ENCODE data around the gene LAX1.

DNA sequence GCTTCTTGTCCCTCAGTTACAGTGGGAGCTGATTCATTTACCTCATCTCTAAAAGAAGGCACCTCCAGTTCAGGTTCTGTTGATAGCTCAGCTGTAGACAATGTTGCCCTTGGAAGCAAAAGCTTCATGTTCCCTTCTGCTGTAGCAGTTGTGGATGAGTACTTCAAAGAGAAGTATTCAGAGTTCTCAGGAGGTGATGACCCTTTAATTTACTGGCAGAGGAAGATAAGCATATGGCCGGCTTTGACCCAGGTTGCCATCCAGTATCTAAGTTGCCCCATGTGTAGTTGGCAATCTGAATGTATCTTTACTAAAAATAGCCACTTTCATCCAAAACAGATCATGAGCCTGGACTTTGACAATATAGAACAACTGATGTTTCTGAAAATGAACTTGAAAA lies 35.0 kb downstream of the LAX1 start:
- TF ChIP-seq, protein P1, sequence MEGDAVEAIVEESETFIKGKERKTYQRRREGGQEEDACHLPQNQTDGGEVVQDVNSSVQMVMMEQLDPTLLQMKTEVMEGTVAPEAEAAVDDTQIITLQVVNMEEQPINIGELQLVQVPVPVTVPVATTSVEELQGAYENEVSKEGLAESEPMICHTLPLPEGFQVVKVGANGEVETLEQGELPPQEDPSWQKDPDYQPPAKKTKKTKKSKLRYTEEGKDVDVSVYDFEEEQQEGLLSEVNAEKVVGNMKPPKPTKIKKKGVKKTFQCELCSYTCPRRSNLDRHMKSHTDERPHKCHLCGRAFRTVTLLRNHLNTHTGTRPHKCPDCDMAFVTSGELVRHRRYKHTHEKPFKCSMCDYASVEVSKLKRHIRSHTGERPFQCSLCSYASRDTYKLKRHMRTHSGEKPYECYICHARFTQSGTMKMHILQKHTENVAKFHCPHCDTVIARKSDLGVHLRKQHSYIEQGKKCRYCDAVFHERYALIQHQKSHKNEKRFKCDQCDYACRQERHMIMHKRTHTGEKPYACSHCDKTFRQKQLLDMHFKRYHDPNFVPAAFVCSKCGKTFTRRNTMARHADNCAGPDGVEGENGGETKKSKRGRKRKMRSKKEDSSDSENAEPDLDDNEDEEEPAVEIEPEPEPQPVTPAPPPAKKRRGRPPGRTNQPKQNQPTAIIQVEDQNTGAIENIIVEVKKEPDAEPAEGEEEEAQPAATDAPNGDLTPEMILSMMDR (conservative IDR thresholded peaks at IDR 0.05; ENCODE audit: low read depth, low read length): no peak
- no peak for TF ChIP-seq POLR2A (IDR thresholded peaks at IDR 0.05; ENCODE audit: low read depth, low read length)
- TF ChIP-seq SMC3 (IDR thresholded peaks at IDR 0.05; ENCODE audit: low read depth, low read length): no peak
- TF ChIP-seq, protein P2, sequence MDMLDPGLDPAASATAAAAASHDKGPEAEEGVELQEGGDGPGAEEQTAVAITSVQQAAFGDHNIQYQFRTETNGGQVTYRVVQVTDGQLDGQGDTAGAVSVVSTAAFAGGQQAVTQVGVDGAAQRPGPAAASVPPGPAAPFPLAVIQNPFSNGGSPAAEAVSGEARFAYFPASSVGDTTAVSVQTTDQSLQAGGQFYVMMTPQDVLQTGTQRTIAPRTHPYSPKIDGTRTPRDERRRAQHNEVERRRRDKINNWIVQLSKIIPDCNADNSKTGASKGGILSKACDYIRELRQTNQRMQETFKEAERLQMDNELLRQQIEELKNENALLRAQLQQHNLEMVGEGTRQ (IDR thresholded peaks at IDR 0.05; ENCODE audit: low read depth, low read length): no peak
- no peak for TF ChIP-seq MXI1 (IDR thresholded peaks at IDR 0.05; ENCODE audit: borderline replicate concordance, low read depth, low read length)
- TF ChIP-seq CHD1 (IDR thresholded peaks at IDR 0.05; ENCODE audit: low read depth, low read length): no peak
